Left lung (tissue), 10 donors: ENCODE data around the gene TNRC6A. TPM values are rescaled to one million over a fixed set of nuclear protein-coding genes. Genes with fewer than 3 reads are reported as not detected.

ENCODE experiments used
- ATAC-seq: fragments of 200-7000 bp; cut with Tn5 transposase; one replicate; pipeline ENCODE4 v1.9.1; 2020; ENCODE audit warnings: moderate library complexity
- DNase-seq, 4 donors: peaks; one replicate each; pipeline ENCODE4 v3.0.0-alpha.2; 2013 to 2020
- H3K27ac ChIP-seq, 2 donors: fragments of 200-600 bp; sonication (generic) in 1 of 2; one replicate each; pipeline versions ENCODE4 v1.5.0 to v1.8.0; 2020 to 2021
- H3K27me3 ChIP-seq, 2 donors: fragments of 200-600 bp; sonication (generic) in 1 of 2; one replicate each; pipeline versions ENCODE4 v1.5.0 to v1.8.0; 2020 to 2021
- H3K36me3 ChIP-seq, 2 donors: fragments of 200-600 bp; sonication (generic) in 1 of 2; one replicate each; pipeline versions ENCODE4 v1.5.0 to v1.8.0; 2020 to 2021
- H3K4me1 ChIP-seq, 2 donors: fragments of 200-600 bp; one replicate each; pipeline ENCODE4 v1.8.0; 2021
- H3K4me3 ChIP-seq, 2 donors: fragments of 200-600 bp; sonication (generic) in 1 of 2; one replicate each; pipeline versions ENCODE4 v1.5.0 to v1.8.0; 2020 to 2021; ENCODE audit warnings: mild to moderate bottlenecking in 1 of 2
- H3K9me3 ChIP-seq, 2 donors: fragments of 200-600 bp; sonication (generic) in 1 of 2; one replicate each; pipeline versions ENCODE4 v1.5.0 to v1.8.0; 2020 to 2021
- intact Hi-C, 2 donors: fragments of 100-400 bp; cut with DNase I; formaldehyde crosslinking; loops; one replicate each; pipeline versions ENCODE4 v1.11.2 to v1.14.2; 2022
- polyA plus RNA-seq, 6 donors: library from polyadenylated mRNA; unstranded; fragments of 120-200 nt; gene quantifications; one replicate each; pipeline ENCODE4 v1.2.1, GENCODE V29; 2013; ENCODE audit not compliant: insufficient read length in 6 of 6
- total RNA-seq, 2 donors: library from RNA; stranded (reverse); fragmentation: NEBNext Ultra II Directional; extraction: Animal tissue kit (Norgen Biotek cat#: 25700); gene quantifications; one replicate each; pipeline ENCODE4 v1.2.1, GENCODE V29; 2021
- TF ChIP-seq, protein P1 (sequence below), 2 donors: fragments of 200-600 bp; sonication (generic) in 1 of 2; IDR thresholded peaks; one replicate each; pipeline versions ENCODE4 v1.5.0 to v1.8.0; 2021; ENCODE audit warnings: antibody characterized with exemption in 2 of 2
- donor health status: DM: no; HTN: yes; CAD: no.
- donor health status: DM: no; HTN: no; CAD: no.

TNRC6A gene
- total and polyA plus RNA-seq, 8 donors, result 34.0 to 81.2 (median 72.7) TPM

DNA sequence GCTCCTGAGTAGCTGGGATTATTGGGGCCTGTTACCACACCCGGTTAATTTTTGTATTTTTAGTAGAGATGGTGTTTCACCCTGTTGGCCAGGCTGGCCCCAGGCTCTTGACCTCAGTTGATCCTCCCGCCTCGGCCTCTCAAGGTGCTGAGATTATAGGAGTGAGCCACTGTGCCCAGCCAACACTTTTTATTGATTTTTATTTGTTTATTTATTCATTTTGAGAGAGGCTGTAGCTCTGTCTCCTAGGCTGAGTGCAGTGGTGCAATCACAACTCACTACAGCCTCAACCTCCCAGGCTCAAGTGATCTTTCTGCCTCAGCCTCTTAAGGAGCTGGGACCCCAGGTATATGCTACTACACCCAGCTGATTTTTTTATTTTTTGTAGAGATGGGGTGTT, 54.7 kb downstream of the TNRC6A start:
- DNase-seq, result no peak
- H3K36me3 ChIP-seq, result peaks cover 0 to 77% of the 10 kb centered on the region in 2 donors
- no peak overlapping the region for H3K4me3 ChIP-seq

DNA sequence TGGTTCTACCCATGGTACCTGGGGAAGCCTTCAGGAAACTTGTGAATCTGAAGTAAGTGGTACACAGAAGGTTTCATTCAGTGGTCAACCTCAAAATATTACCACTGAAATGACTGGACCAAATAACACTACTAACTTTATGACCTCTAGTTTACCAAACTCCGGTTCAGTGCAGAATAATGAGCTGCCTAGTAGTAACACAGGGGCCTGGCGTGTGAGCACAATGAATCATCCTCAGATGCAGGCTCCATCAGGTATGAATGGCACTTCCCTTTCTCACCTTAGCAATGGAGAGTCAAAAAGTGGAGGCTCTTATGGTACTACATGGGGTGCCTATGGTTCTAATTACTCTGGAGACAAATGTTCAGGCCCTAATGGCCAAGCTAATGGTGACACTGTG, 60.4 kb downstream of the TNRC6A start:
- Histone ChIP-seq H3K4me3 (no peak overlapping the region), H3K4me1 (no peaks in the 10 kb centered on the region), H3K27me3 (no peaks in the 10 kb centered on the region), H3K36me3 (peaks cover 0 to 81% of the 10 kb centered on the region in 2 donors), H3K9me3 (no peaks in the 10 kb centered on the region), H3K27ac (no peak overlapping the region)
- DNase-seq (no peak), ATAC-seq (no peak)
- TF ChIP-seq, protein P1, sequence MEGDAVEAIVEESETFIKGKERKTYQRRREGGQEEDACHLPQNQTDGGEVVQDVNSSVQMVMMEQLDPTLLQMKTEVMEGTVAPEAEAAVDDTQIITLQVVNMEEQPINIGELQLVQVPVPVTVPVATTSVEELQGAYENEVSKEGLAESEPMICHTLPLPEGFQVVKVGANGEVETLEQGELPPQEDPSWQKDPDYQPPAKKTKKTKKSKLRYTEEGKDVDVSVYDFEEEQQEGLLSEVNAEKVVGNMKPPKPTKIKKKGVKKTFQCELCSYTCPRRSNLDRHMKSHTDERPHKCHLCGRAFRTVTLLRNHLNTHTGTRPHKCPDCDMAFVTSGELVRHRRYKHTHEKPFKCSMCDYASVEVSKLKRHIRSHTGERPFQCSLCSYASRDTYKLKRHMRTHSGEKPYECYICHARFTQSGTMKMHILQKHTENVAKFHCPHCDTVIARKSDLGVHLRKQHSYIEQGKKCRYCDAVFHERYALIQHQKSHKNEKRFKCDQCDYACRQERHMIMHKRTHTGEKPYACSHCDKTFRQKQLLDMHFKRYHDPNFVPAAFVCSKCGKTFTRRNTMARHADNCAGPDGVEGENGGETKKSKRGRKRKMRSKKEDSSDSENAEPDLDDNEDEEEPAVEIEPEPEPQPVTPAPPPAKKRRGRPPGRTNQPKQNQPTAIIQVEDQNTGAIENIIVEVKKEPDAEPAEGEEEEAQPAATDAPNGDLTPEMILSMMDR (IDR thresholded peaks at IDR 0.05), result no peak
- intact Hi-C loops, result no loop called here

More for the DNA sequence above, 54.7 kb downstream of the TNRC6A start:
- Histone ChIP-seq H3K9me3 (no peaks in the 10 kb centered on the region), H3K27me3 (no peaks in the 10 kb centered on the region), H3K4me1 (no peaks in the 10 kb centered on the region), H3K27ac (no peak overlapping the region)
- intact Hi-C loops, result no loop called here
- TF ChIP-seq, protein P1 (IDR thresholded peaks at IDR 0.05), result no peak
- no peak for ATAC-seq

- H3K4me3 ChIP-seq, result no peak overlapping the region
- no peaks in the 10 kb centered on the region for H3K4me1 ChIP-seq
- ATAC-seq (peak; percentile 29), DNase-seq (no peak)
- TF ChIP-seq, protein P1 (IDR thresholded peaks at IDR 0.05), result no peak
- H3K36me3 ChIP-seq, result peaks cover 0 to 99% of the 10 kb centered on the region in 2 donors
- no peaks in the 10 kb centered on the region for H3K9me3 ChIP-seq
- intact Hi-C loops, result loop anchor here in 1 of 2 donors (10.0 kb wide), 1 partner anchor 236 kb away; no protein-coding TSS in a partner anchor
- H3K27me3 ChIP-seq, result no peaks in the 10 kb centered on the region
- H3K27ac ChIP-seq, result no peak overlapping the region
Measured at GRCh38 chr16:24800586-24800985, 71.1 kb downstream of the TNRC6A start.

DNA sequence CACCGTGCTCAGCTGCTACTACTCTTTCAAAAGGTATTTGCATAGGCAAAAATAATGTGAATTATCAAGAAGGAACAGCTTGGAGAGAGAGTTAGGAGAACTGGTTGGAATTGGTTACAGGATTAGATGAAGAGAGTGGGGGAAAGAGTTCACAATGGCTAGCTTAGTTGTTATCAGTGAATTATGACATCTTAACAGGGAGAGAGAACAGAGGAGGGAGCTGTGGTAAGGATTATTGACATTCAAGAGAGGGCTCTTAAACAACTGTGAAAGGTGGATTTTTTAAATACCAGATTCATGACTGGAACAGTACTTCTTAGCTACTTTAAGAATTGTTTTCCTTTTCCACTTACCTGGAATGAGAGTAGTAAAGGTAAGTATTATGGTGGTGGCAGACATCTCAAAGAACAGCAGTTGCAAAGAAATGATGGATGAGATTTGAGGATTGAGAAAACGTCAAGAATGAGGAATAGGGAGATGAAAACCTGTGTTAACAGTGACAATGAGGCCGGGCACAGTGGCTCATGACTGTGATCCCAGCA, 72.4 kb downstream of the TNRC6A start:
- H3K9me3 ChIP-seq, result no peaks in the 10 kb centered on the region
- no peak overlapping the region for H3K4me3 ChIP-seq
- H3K27ac ChIP-seq, result no peak overlapping the region
- intact Hi-C loops, result loop anchor here in 1 of 2 donors (10.0 kb wide), 1 partner anchor 237 kb away; no protein-coding TSS in a partner anchor
- H3K36me3 ChIP-seq, result peaks cover 0 to 100% of the 10 kb centered on the region in 2 donors
- peak; percentile 93 for ATAC-seq
- TF ChIP-seq, protein P1 (IDR thresholded peaks at IDR 0.05), result no peak
- no peaks in the 10 kb centered on the region for H3K4me1 ChIP-seq
- no peaks in the 10 kb centered on the region for H3K27me3 ChIP-seq
- peak in 1 of 4 donors; percentile 17 for DNase-seq

GRCh38 chr16:24805484-24805883, 76.0 kb downstream of the TNRC6A start:
- H3K4me1 ChIP-seq, result no peaks in the 10 kb centered on the region
- H3K4me3 ChIP-seq, result no peak overlapping the region
- intact Hi-C loops, result loop anchor here in 1 of 2 donors (10.0 kb wide), 1 partner anchor 241 kb away; no protein-coding TSS in a partner anchor
- ATAC-seq (no peak), DNase-seq (no peak)
- peaks cover 0 to 100% of the 10 kb centered on the region in 2 donors for H3K36me3 ChIP-seq
- H3K9me3 ChIP-seq, result no peaks in the 10 kb centered on the region
- H3K27me3 ChIP-seq, result no peaks in the 10 kb centered on the region
- TF ChIP-seq, protein P1 (IDR thresholded peaks at IDR 0.05), result no peak
- no peak overlapping the region for H3K27ac ChIP-seq
